ENCODE measurements around the gene RTN4R.

DNA sequence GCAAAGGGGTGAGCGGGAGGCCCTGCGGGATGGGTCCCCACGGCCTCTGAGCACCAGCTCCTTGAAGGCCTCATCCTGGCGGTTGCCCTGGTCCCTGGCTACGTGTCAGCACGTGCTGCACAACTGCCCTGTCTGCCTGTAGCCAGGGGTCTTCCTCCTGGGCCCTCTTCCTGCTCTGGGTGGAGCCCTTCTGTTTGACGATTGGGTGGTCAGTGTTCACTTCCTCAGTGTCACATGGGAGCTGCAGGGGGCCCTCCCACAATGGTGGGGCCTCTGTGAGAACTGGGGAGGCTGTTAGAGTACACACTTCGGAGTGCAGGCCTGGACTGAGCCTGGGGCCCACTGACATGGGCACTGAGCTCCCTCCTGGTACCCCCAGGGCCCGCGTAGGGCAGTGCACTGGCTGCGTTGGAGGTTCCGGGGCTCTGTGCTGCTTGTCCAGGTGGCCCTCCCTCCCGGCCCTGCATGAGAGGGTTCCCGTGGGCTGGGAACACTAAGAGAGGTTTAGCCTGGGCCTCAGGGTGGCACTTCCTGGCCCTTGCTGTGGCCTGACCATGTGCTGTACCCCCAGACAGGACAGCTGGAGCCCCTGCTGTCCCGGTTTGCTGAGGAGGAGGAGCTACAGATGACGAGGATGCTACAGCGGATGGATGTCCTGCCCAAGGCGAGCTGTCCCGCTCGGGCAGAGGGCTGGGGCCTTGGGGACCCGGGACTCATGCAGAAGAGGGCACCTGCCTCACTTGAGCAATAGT, 38.0 kb upstream of the RTN4R start:
- TF ChIP-seq, protein P1, sequence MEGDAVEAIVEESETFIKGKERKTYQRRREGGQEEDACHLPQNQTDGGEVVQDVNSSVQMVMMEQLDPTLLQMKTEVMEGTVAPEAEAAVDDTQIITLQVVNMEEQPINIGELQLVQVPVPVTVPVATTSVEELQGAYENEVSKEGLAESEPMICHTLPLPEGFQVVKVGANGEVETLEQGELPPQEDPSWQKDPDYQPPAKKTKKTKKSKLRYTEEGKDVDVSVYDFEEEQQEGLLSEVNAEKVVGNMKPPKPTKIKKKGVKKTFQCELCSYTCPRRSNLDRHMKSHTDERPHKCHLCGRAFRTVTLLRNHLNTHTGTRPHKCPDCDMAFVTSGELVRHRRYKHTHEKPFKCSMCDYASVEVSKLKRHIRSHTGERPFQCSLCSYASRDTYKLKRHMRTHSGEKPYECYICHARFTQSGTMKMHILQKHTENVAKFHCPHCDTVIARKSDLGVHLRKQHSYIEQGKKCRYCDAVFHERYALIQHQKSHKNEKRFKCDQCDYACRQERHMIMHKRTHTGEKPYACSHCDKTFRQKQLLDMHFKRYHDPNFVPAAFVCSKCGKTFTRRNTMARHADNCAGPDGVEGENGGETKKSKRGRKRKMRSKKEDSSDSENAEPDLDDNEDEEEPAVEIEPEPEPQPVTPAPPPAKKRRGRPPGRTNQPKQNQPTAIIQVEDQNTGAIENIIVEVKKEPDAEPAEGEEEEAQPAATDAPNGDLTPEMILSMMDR (IDR thresholded peaks at IDR 0.05) = no peak
- TF ChIP-seq POLR2A (IDR thresholded peaks at IDR 0.05) = no peak
- no peak for TF ChIP-seq POLR2AphosphoS5 (IDR thresholded peaks at IDR 0.05)

All from upper lobe of left lung (tissue), 4 donors.